HEK293T (cell line): ENCODE data around the gene DSEL.

ENCODE experiments used
- BHLHE40 ChIP-seq: fragments of 450-650 bp; IDR thresholded peaks from 2 replicates; pipeline ENCODE4 v1.6.1; 2016; ENCODE audit warnings: mild to moderate bottlenecking, moderate library complexity, borderline replicate concordance
- CTBP1 ChIP-seq: fragments of 450-650 bp; IDR thresholded peaks from 2 replicates; pipeline ENCODE4 v1.6.1; 2016; ENCODE audit warnings: borderline replicate concordance
- ELF4 ChIP-seq: fragments of 450-650 bp; IDR thresholded peaks from 2 replicates; pipeline ENCODE4 v1.6.1; 2017; ENCODE audit warnings: antibody characterized with exemption
- FOXA1 ChIP-seq: fragments of 450-650 bp; IDR thresholded peaks from 2 replicates; pipeline ENCODE4 v1.6.1; 2016; ENCODE audit warnings: mild to moderate bottlenecking
- FOXK2 ChIP-seq: fragments of 450-650 bp; IDR thresholded peaks from 2 replicates; pipeline ENCODE4 v1.6.1; 2016; ENCODE audit warnings: mild to moderate bottlenecking
- FOXM1 ChIP-seq: fragments of 450-650 bp; IDR thresholded peaks from 2 replicates; pipeline ENCODE4 v1.6.1; 2017; ENCODE audit warnings: mild to moderate bottlenecking, borderline replicate concordance
- HDGF ChIP-seq: fragments of 450-650 bp; IDR thresholded peaks from 2 replicates; pipeline ENCODE4 v1.6.1; 2017; ENCODE audit warnings: antibody characterized with exemption, borderline replicate concordance
- LEF1 ChIP-seq: fragments of 450-650 bp; IDR thresholded peaks from 2 replicates; pipeline ENCODE4 v1.6.1; 2017; ENCODE audit warnings: mild to moderate bottlenecking, borderline replicate concordance
- PKNOX1 ChIP-seq: fragments of 450-650 bp; IDR thresholded peaks from 2 replicates; pipeline ENCODE4 v1.6.1; 2016
- SP1 ChIP-seq: fragments of 450-650 bp; IDR thresholded peaks from 2 replicates; pipeline ENCODE4 v1.6.1; 2017
- SUZ12 ChIP-seq: fragments of 450-650 bp; IDR thresholded peaks from 2 replicates; pipeline ENCODE4 v1.6.1; 2016; ENCODE audit warnings: mild to moderate bottlenecking
- ZNF384 ChIP-seq: fragments of 450-650 bp; IDR thresholded peaks from 2 replicates; pipeline ENCODE4 v1.6.1; 2016

DNA sequence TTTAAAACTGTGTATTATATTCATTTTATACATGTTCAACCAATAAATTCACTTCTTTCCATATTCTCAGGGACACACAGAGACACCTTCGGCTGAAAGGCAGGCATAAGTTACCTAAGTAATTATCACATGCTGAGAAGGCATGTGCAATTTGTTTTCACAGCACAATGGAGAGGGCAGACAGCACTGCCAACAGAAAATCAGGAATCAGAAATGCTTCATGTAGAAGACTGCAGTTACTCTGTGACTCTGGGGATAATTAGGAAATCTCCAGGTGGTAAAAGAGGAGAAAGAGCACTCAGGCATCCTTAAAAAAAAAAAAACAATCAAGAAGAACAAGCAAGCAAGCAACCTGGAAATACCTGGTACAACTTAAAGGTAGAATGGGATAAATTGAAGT lies 49.3 kb downstream of the DSEL start:
- TF ChIP-seq FOXA1 (no peak), SP1 (no peak), ELF4 (no peak), PKNOX1 (no peak), FOXK2 (no peak), FOXM1 (no peak), BHLHE40 (no peak), ZNF384 (no peak), CTBP1 (no peak), HDGF (no peak), SUZ12 (no peak), LEF1 (no peak)
